Neural cell (in vitro differentiated cells): ENCODE measurements around the gene ARL14EPL.

Experiments
- EP300 ChIP-seq: fragments of 450-650 bp; conservative IDR thresholded peaks from 2 replicates; pipeline ENCODE4 v1.6.1; 2014; ENCODE audit warnings: antibody characterized with exemption, mild to moderate bottlenecking, moderate library complexity; ENCODE audit not compliant: poor library complexity, severe bottlenecking
- SMC3 ChIP-seq: fragments of 450-650 bp; conservative IDR thresholded peaks from 2 replicates; pipeline ENCODE4 v1.6.1; 2014; ENCODE audit warnings: antibody characterized with exemption, mild to moderate bottlenecking, moderate library complexity; ENCODE audit not compliant: poor library complexity
- TF ChIP-seq, protein P1 (sequence below): IDR thresholded peaks from 2 replicates; pipeline ENCODE4 v1.6.1; 2012; ENCODE audit warnings: borderline replicate concordance
- TF ChIP-seq, protein P2 (sequence below): fragments of 450-650 bp; IDR thresholded peaks from 2 replicates; pipeline ENCODE4 v1.5.1; 2014; ENCODE audit warnings: antibody characterized with exemption, mild to moderate bottlenecking, moderate library complexity; ENCODE audit not compliant: poor library complexity, severe bottlenecking

DNA sequence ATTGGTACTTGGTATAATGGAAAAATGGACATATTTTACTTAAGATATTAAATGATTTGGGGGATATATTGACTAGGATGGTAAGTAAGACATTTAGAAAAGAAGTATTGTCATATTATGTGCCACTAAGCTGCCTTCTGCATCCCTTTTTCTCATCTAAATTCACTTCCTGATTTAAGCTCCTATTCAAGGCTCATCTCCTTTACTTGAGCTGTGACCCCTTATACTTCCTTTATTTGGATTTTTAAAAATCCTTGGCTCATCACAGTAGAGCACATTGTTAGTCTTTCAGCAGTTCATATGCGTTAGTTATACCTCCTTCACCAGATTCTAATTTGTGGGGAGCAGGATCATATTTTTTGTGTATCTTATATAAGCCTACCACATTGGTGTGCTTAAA lies 59.1 kb downstream of the ARL14EPL start:
- TF ChIP-seq, protein P1, sequence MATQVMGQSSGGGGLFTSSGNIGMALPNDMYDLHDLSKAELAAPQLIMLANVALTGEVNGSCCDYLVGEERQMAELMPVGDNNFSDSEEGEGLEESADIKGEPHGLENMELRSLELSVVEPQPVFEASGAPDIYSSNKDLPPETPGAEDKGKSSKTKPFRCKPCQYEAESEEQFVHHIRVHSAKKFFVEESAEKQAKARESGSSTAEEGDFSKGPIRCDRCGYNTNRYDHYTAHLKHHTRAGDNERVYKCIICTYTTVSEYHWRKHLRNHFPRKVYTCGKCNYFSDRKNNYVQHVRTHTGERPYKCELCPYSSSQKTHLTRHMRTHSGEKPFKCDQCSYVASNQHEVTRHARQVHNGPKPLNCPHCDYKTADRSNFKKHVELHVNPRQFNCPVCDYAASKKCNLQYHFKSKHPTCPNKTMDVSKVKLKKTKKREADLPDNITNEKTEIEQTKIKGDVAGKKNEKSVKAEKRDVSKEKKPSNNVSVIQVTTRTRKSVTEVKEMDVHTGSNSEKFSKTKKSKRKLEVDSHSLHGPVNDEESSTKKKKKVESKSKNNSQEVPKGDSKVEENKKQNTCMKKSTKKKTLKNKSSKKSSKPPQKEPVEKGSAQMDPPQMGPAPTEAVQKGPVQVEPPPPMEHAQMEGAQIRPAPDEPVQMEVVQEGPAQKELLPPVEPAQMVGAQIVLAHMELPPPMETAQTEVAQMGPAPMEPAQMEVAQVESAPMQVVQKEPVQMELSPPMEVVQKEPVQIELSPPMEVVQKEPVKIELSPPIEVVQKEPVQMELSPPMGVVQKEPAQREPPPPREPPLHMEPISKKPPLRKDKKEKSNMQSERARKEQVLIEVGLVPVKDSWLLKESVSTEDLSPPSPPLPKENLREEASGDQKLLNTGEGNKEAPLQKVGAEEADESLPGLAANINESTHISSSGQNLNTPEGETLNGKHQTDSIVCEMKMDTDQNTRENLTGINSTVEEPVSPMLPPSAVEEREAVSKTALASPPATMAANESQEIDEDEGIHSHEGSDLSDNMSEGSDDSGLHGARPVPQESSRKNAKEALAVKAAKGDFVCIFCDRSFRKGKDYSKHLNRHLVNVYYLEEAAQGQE: no peak
- TF ChIP-seq, protein P2, sequence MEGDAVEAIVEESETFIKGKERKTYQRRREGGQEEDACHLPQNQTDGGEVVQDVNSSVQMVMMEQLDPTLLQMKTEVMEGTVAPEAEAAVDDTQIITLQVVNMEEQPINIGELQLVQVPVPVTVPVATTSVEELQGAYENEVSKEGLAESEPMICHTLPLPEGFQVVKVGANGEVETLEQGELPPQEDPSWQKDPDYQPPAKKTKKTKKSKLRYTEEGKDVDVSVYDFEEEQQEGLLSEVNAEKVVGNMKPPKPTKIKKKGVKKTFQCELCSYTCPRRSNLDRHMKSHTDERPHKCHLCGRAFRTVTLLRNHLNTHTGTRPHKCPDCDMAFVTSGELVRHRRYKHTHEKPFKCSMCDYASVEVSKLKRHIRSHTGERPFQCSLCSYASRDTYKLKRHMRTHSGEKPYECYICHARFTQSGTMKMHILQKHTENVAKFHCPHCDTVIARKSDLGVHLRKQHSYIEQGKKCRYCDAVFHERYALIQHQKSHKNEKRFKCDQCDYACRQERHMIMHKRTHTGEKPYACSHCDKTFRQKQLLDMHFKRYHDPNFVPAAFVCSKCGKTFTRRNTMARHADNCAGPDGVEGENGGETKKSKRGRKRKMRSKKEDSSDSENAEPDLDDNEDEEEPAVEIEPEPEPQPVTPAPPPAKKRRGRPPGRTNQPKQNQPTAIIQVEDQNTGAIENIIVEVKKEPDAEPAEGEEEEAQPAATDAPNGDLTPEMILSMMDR: no peak
- no peak for TF ChIP-seq EP300
- no peak for TF ChIP-seq SMC3
